IMR-90 (cell line): ENCODE results near the gene OGFOD2. TPM values are rescaled to one million over a fixed set of nuclear protein-coding genes. Genes with fewer than 3 reads are reported as not detected.

ENCODE experiments used
- ATAC-seq: fragments of 200-7000 bp; cut with Tn5 transposase; 2 replicates; pipeline ENCODE4 v1.9.1; 2020; ENCODE audit warnings: low read depth, mild to moderate bottlenecking, moderate library complexity
- BruUV-seq: library from RNA; stranded (reverse); fragments of 400-500 nt; replicated peaks from 2 replicates; lab custom pipeline; 2021; lab: Mats Ljungman, UMichigan
- CTCF ChIA-PET: fragments of 300-600 bp; formaldehyde crosslinking; extraction: SDS; loops from one replicate; lab custom pipeline; 2021; ENCODE audit warnings: antibody characterized with exemption; lab: Yijun Ruan, JAX
- POLR2A ChIA-PET: fragments of 300-600 bp; sonication (Branson Sonifier 250); formaldehyde crosslinking; loops from one replicate; lab custom pipeline; 2022; ENCODE audit warnings: antibody characterized with exemption; ENCODE audit not compliant: unreplicated experiment; lab: Charles Lee
- DNase-seq: peaks from one replicate; pipeline ENCODE4 v3.0.0; 2013
- H2AFZ ChIP-seq: replicated peaks from 2 replicates; pipeline ENCODE3; 2013; ENCODE audit warnings: low read length, mild to moderate bottlenecking; ENCODE audit not compliant: poor library complexity
- H2AK5ac ChIP-seq: 2 replicates; pipeline ENCODE4 v1.6.1; 2013; ENCODE audit warnings: low read depth, low read length, inconsistent platforms
- H2AK9ac ChIP-seq: replicated peaks from 2 replicates; pipeline ENCODE3; 2013; ENCODE audit warnings: mild to moderate bottlenecking, low read depth, low read length, moderate library complexity; ENCODE audit not compliant: poor library complexity
- H2BK120ac ChIP-seq: 2 replicates; pipeline ENCODE4 v1.6.1; 2013; ENCODE audit warnings: low read depth, low read length, inconsistent platforms
- H2BK15ac ChIP-seq: 3 replicates; pipeline ENCODE4 v1.6.1; 2013; ENCODE audit warnings: low read depth, low read length, inconsistent platforms
- H2BK20ac ChIP-seq: 2 replicates; pipeline ENCODE4 v1.6.1; 2013; ENCODE audit warnings: low read depth, mild to moderate bottlenecking, inconsistent platforms, low read length, moderate library complexity
- H2BK5ac ChIP-seq: 2 replicates; pipeline ENCODE4 v1.6.1; 2013; ENCODE audit warnings: mild to moderate bottlenecking, low read depth, low read length, inconsistent platforms; ENCODE audit not compliant: poor library complexity, severe bottlenecking
- H3K14ac ChIP-seq: replicated peaks from 2 replicates; pipeline ENCODE4 v1.6.1; 2013; ENCODE audit warnings: low read depth, low read length, inconsistent platforms
- H3K18ac ChIP-seq: 2 replicates; pipeline ENCODE4 v1.6.1; 2013; ENCODE audit warnings: low read depth, low read length, control low read depth
- H3K23ac ChIP-seq: 2 replicates; pipeline ENCODE4 v1.6.1; 2013; ENCODE audit warnings: low read depth, low read length, inconsistent platforms
- H3K27ac ChIP-seq: 2 replicates; pipeline ENCODE4 v1.5.1; 2013; ENCODE audit warnings: mild to moderate bottlenecking, control low read depth, low read length; ENCODE audit not compliant: insufficient read depth
- H3K27me3 ChIP-seq: 2 replicates; pipeline ENCODE4 v1.6.1; 2013; ENCODE audit warnings: low read length; ENCODE audit not compliant: control insufficient read depth, insufficient read depth
- H3K36me3 ChIP-seq: 2 replicates; pipeline ENCODE4 v1.6.1; 2013; ENCODE audit warnings: low read length, mixed read lengths; ENCODE audit not compliant: control insufficient read depth, insufficient read depth
- H3K4ac ChIP-seq: 2 replicates; pipeline ENCODE4 v1.6.1; 2013; ENCODE audit warnings: low read depth, low read length, inconsistent platforms
- H3K4me1 ChIP-seq: 2 replicates; pipeline ENCODE4 v1.6.1; 2013; ENCODE audit warnings: low read length, mixed read lengths; ENCODE audit not compliant: control insufficient read depth, insufficient read depth
- H3K4me2 ChIP-seq: 2 replicates; pipeline ENCODE4 v1.6.1; 2013; ENCODE audit warnings: low read depth, mild to moderate bottlenecking, control low read depth, low read length, moderate library complexity
- H3K4me3 ChIP-seq: 2 replicates; pipeline ENCODE4 v1.5.1; 2013; ENCODE audit warnings: low read depth, mild to moderate bottlenecking, control low read depth, low read length, moderate library complexity; ENCODE audit not compliant: insufficient read depth
- H3K56ac ChIP-seq: 2 replicates; pipeline ENCODE4 v1.6.1; 2013; ENCODE audit warnings: low read length, inconsistent platforms; ENCODE audit not compliant: insufficient read depth; ENCODE audit errors: extremely low read depth
- H3K79me1 ChIP-seq, 2 experiments: 2 replicates each; pipeline ENCODE4 v1.6.1; 2013; ENCODE audit warnings: low read length in 2 of 2, inconsistent platforms in 1 of 2, low read depth in 1 of 2
- H3K9ac ChIP-seq: 2 replicates; pipeline ENCODE4 v1.6.1; 2013; ENCODE audit warnings: low read depth, low read length, control low read depth
- H3K9me1 ChIP-seq: 2 replicates; pipeline ENCODE4 v1.6.1; 2013; ENCODE audit warnings: low read length, inconsistent platforms; ENCODE audit not compliant: insufficient read depth
- H3K9me3 ChIP-seq: 2 replicates; pipeline ENCODE4 v1.6.1; 2013; ENCODE audit warnings: low read length; ENCODE audit not compliant: control insufficient read depth, insufficient read depth
- H4K20me1 ChIP-seq: 2 replicates; pipeline ENCODE4 v1.6.1; 2013; ENCODE audit warnings: low read length, inconsistent platforms; ENCODE audit not compliant: insufficient read depth
- H4K5ac ChIP-seq: 2 replicates; pipeline ENCODE4 v1.6.1; 2013; ENCODE audit warnings: mild to moderate bottlenecking, low read depth, low read length, control low read depth
- H4K8ac ChIP-seq, 2 experiments: 2 replicates each; pipeline ENCODE4 v1.6.1; 2013; ENCODE audit warnings: low read depth in 2 of 2, low read length in 2 of 2, control low read depth in 1 of 2, inconsistent platforms in 1 of 2
- H4K91ac ChIP-seq: 2 replicates; pipeline ENCODE4 v1.6.1; 2013; ENCODE audit warnings: low read depth, low read length, inconsistent platforms; ENCODE audit not compliant: insufficient read depth
- FOS ChIP-seq: fragments of 150-350 bp; IDR thresholded peaks from 2 replicates; pipeline ENCODE4 v1.6.1; 2016; ENCODE audit warnings: low read depth, low read length
- MAFK ChIP-seq: IDR thresholded peaks from 2 replicates; pipeline ENCODE4 v1.6.1; 2012; ENCODE audit warnings: low read depth, low read length, improper control_type of control experiment
- MAZ ChIP-seq: IDR thresholded peaks from 2 replicates; pipeline ENCODE4 v1.6.1; 2012; ENCODE audit warnings: low read depth, mild to moderate bottlenecking, low read length, improper control_type of control experiment, moderate library complexity, borderline replicate concordance
- MXI1 ChIP-seq: IDR thresholded peaks from 2 replicates; pipeline ENCODE4 v1.6.1; 2012; ENCODE audit warnings: low read depth, mild to moderate bottlenecking, low read length, moderate library complexity, borderline replicate concordance
- POLR2A ChIP-seq: IDR thresholded peaks from 2 replicates; pipeline ENCODE4 v1.6.1; 2012; ENCODE audit warnings: mild to moderate bottlenecking, low read depth, low read length
- RAD21 ChIP-seq: IDR thresholded peaks from 2 replicates; pipeline ENCODE4 v1.6.1; 2012; ENCODE audit warnings: low read length, improper control_type of control experiment
- RFX5 ChIP-seq: IDR thresholded peaks from 2 replicates; pipeline ENCODE4 v1.8.0; 2012; ENCODE audit warnings: low read depth, mild to moderate bottlenecking, low read length, moderate library complexity
- SMC3 ChIP-seq: fragments of 150-350 bp; IDR thresholded peaks from 2 replicates; pipeline ENCODE4 v1.6.1; 2016; ENCODE audit warnings: low read depth, mild to moderate bottlenecking, antibody characterized with exemption, low read length, moderate library complexity
- USF2 ChIP-seq: fragments of 150-350 bp; IDR thresholded peaks from 2 replicates; pipeline ENCODE4 v1.6.1; 2017; ENCODE audit warnings: mild to moderate bottlenecking, antibody characterized with exemption, low read length, low read depth
- whole genome bisulfite sequencing, 2 experiments: methylation state at CpG; one replicate each; pipeline versions ENCODE4 v1.1.5 to v1.1.7; 2013; ENCODE audit warnings: missing lambda C conversion rate in 2 of 2; ENCODE audit not compliant: insufficient read length in 1 of 2; ENCODE audit errors: extremely low coverage in 2 of 2; 5-methylcytosine and 5-hydroxymethylcytosine counted together
- dilution Hi-C: fragments of 300-500 bp; cut with HindIII; formaldehyde crosslinking; loops from one replicate; pipeline ENCODE4 v1.14.3; 2018; ENCODE audit warnings: low sequenced_read_pairs; ENCODE audit not compliant: unreplicated experiment
- in situ Hi-C: fragments of 300-500 bp; cut with MboI; formaldehyde crosslinking; loops from 3 replicates; pipeline ENCODE4 v1.14.3; 2019; ENCODE audit warnings: low sequenced_read_pairs, inconsistent platforms, mixed read lengths
- intact Hi-C: fragments of 100-400 bp; cut with micrococcal nuclease; formaldehyde crosslinking; loops from 2 replicates; pipeline ENCODE4 v1.10.0; 2022
- polyA plus RNA-seq, 3 experiments: library from polyadenylated mRNA; depleted of rRNA; stranded (reverse); fragments of >200 nt; gene quantifications; 2 replicates each; pipeline ENCODE4 v1.2.3, GENCODE V29; 2012; ENCODE audit warnings: low replicate concordance in 1 of 3
- total RNA-seq: library from RNA; depleted of rRNA; stranded (reverse); fragments of >200 nt; gene quantifications from 2 replicates; pipeline ENCODE4 v1.2.3, GENCODE V29; 2012
- TF ChIP-seq, protein P1 (sequence below): fragments of 150-350 bp; IDR thresholded peaks from 2 replicates; pipeline ENCODE4 v1.6.1; 2016; ENCODE audit warnings: low read depth, mild to moderate bottlenecking, low read length, moderate library complexity, borderline replicate concordance
- TF ChIP-seq, protein P2 (sequence below): conservative IDR thresholded peaks from 2 replicates; pipeline ENCODE4 v1.5.1; 2012; ENCODE audit warnings: mild to moderate bottlenecking, low read depth, low read length, improper control_type of control experiment

Gene OGFOD2
- total and polyA plus RNA-seq, 2 of the 4 experiments (the other 2 are of a cell fraction), result 4.3 to 18.2 TPM

GRCh38 chr12:122980183-122981035, 5.4 kb downstream of the OGFOD2 start, which contains the start of gene ARL6IP4:
Gene ARL6IP4 (plus strand): TSS chr12:122980681. CDS start chr12:122981140, 459 bp downstream.
- dilution Hi-C loops (loop anchor here (25.0 kb wide), 1 partner anchor 257 kb away; the partner anchor contains the start of genes MPHOSPH9 and MTRFR), intact Hi-C loops (loop anchor here (1.0 to 2.0 kb wide), 2 partner anchors 62 to 258 kb away; no protein-coding TSS in a partner anchor), in situ Hi-C loops (loop anchor here (10.0 kb wide), 1 partner anchor 164 kb away; no protein-coding TSS in a partner anchor)
- Histone ChIP-seq H2BK20ac (no peak within 1 kb of the TSS), H4K20me1 (peaks cover 15% of the 10 kb centered on the region), H3K9ac (peak within 1 kb of the TSS; percentile 98), H3K4me1 (peaks cover 32% of the 10 kb centered on the region), H3K79me1 (peaks cover 23 to 77% of the 10 kb centered on the region in 2 experiments), H3K23ac (peak within 1 kb of the TSS; percentile 96), H3K27me3 (no peaks in the 10 kb centered on the region), H2AK9ac (peak within 1 kb of the TSS; percentile 99), H2BK15ac (peak within 1 kb of the TSS; percentile 62; the same call in 2 of the 3 replicates), H3K14ac (peak within 1 kb of the TSS; percentile 94), H3K36me3 (peaks cover 21% of the 10 kb centered on the region), H2BK120ac (peak within 1 kb of the TSS; percentile 75), H3K4ac (peak within 1 kb of the TSS; percentile 82), H4K5ac (peak within 1 kb of the TSS; percentile 87), H2AFZ (peak within 1 kb of the TSS; percentile 99), H3K9me3 (no peaks in the 10 kb centered on the region), H2AK5ac (peak within 1 kb of the TSS; percentile 95), H3K18ac (peak within 1 kb of the TSS; percentile 30), H3K4me2 (peak within 1 kb of the TSS; percentile 97), H4K8ac (peak within 1 kb of the TSS; percentile 97 to 98), H3K27ac (peak within 1 kb of the TSS; percentile 89), H3K9me1 (peaks cover 18% of the 10 kb centered on the region; the same call in 1 of the 2 replicates), H3K56ac (peak within 1 kb of the TSS; percentile 86), H3K4me3 (peak within 1 kb of the TSS; percentile 85), H4K91ac (peak within 1 kb of the TSS; percentile 87), H2BK5ac (peak within 1 kb of the TSS; percentile 86)
- 0 out of 2 replicates have a peak, but pooled peaks have one; percentile 10 for TF ChIP-seq SMC3
- TF ChIP-seq RFX5, result no peak
- TF ChIP-seq MAFK, result no peak
- TF ChIP-seq, protein P1, sequence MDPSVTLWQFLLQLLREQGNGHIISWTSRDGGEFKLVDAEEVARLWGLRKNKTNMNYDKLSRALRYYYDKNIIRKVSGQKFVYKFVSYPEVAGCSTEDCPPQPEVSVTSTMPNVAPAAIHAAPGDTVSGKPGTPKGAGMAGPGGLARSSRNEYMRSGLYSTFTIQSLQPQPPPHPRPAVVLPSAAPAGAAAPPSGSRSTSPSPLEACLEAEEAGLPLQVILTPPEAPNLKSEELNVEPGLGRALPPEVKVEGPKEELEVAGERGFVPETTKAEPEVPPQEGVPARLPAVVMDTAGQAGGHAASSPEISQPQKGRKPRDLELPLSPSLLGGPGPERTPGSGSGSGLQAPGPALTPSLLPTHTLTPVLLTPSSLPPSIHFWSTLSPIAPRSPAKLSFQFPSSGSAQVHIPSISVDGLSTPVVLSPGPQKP, result no peak
- TF ChIP-seq POLR2A, result peak; percentile 54; the same call in 1 of the 2 replicates
- 0 out of 2 replicates have a peak, but pooled peaks have one; percentile 20 for TF ChIP-seq FOS
- peak; percentile 55; the same call in 1 of the 2 replicates for TF ChIP-seq MAZ
- TF ChIP-seq RAD21, result no peak; the same call in 1 of the 2 replicates
- TF ChIP-seq USF2, result no peak
- TF ChIP-seq, protein P2, sequence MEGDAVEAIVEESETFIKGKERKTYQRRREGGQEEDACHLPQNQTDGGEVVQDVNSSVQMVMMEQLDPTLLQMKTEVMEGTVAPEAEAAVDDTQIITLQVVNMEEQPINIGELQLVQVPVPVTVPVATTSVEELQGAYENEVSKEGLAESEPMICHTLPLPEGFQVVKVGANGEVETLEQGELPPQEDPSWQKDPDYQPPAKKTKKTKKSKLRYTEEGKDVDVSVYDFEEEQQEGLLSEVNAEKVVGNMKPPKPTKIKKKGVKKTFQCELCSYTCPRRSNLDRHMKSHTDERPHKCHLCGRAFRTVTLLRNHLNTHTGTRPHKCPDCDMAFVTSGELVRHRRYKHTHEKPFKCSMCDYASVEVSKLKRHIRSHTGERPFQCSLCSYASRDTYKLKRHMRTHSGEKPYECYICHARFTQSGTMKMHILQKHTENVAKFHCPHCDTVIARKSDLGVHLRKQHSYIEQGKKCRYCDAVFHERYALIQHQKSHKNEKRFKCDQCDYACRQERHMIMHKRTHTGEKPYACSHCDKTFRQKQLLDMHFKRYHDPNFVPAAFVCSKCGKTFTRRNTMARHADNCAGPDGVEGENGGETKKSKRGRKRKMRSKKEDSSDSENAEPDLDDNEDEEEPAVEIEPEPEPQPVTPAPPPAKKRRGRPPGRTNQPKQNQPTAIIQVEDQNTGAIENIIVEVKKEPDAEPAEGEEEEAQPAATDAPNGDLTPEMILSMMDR, result no peak
- TF ChIP-seq MXI1, result peak; percentile 25; the same call in 1 of the 2 replicates
- no TSS peak for BruUV-seq
- DNase-seq, result peak; percentile 54
- WGBS, 2 experiments, result 0% methylated on average over 43 of the region's 96 CpGs; no CpG with 5 or more reads in 1 of the 2 experiments
- ChIA-PET POLR2A (no interaction called here), CTCF (no interaction called here)
- peak; percentile 69 for ATAC-seq
